NK-92 (cell line): ENCODE results near the gene PDGFRB.

Source experiments
- DNase-seq: peaks from one replicate; lab custom pipeline; 2025; ENCODE audit not compliant: unreplicated experiment; lab: John Stamatoyannopoulos, UW

The PDGFRB gene

DNA sequence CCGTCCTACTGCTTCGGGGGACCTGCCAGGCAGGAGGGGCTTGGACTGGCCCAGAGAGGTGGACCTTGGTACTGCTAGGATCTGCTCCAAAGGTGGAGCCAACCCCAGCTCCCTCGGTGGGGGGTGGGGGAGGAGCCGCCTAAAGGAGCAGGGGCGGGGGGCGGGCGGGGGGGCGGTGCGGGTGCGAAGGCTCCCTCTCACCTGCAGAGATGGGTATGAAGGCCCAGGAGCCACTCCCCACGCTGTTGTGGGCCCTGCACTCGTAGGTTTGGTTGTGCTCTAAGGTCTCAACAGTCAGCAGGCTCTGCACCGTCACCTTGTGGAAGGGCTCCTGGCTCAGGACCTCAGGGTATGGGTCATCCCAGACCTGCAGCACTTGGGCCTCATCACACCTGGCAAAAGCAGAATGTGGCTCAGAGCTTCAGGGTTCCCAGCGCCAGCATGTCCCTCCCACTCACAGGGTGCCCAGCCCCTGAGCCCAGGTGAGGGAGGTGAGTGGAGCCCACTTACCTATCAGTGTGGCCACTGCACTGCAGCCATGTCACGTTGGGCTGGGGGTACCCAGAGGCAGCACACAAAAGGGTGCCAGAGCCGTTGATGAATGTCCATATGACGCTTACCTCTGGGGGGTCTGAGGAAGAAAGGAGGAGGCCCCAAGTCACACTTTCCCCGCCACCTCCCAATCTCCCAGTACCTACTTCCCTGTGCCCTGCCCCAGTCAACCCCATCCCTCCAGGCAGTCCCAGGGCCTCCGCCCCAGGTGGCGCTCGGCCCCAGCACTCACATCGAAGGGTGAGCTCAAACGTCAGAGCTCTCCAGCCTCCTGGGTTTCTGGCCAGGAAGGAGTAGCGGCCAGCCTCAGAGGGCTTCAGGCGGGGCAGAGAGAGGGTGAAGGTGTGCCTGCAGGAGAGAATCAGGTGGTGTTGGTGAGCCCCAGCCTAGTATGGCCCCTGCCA lies 85.7 kb downstream of the PDGFRB start:
- no peak for DNase-seq

DNA sequence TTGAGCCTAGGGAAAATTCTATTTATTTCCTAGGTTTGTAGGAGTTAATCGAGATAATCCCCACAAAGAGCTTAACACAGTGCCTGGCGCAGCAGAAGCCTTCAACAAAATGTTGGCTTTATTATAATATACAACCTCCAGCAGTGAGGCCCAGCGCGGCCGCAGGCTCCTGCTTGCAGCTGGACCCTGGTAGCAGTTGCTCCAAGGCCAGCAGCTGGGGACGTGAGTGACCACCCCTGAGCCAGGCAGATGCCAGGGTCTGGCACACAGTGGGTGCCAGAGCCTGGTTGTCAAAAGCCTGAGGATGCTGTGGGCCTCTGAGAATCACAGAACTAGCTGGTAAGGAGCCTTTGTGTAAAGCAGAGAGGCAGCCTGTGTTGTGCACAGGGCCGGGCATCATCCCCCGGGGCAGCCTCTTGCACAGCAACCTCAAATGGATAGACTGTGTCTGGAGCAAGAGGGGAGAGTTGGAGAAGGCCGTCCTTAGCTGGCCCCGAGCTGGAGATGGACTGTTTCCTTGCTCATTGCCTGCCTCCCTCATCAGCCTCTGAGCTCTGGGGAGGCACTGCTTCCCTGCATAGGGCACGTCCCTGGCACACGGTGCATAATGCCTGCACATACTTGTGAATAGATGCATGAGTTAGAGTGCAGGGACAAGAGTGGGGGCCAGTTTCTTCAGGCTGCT lies 86.5 kb downstream of the PDGFRB start:
- DNase-seq, result no peak

DNA sequence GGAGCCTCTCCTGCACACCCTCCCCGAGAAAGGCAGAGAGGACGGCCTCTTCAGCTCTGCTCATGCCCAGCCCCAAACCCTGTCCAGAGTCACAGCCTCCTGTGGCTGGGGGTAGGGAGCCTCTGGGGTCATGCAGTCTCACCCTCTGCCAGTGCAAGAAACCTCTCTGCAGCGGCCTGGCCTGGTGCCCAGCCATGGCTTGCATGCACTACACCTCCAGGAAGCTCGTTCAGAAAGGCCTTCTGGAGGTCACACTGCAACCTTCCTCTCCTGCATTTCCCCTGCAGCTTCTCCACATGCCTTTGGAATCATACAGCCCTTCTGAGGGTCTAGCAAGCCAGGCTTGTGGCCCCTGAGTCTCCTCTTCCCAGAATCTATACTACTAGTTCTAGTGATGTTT lies 87.2 kb downstream of the PDGFRB start:
- no peak for DNase-seq

DNA sequence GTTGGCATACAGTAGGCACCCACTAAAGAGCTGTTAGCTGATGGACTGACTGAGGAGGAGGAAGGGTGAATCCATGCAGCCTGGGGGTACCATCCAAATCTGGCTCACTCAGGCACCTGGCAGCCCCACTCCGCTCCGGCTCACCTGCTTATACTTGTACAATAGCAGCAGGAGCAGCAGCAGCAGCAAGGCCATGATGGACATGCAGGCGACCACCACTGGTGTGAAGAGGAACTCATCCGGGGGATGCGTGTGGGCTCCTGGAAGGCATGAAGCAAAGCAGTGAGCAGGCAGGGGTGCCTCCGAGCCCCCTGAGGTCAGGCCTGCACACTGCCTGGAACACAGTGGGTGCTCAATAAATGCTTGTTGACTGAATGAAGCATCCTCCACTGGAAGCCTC lies 87.6 kb downstream of the PDGFRB start:
- DNase-seq, result no peak

DNA sequence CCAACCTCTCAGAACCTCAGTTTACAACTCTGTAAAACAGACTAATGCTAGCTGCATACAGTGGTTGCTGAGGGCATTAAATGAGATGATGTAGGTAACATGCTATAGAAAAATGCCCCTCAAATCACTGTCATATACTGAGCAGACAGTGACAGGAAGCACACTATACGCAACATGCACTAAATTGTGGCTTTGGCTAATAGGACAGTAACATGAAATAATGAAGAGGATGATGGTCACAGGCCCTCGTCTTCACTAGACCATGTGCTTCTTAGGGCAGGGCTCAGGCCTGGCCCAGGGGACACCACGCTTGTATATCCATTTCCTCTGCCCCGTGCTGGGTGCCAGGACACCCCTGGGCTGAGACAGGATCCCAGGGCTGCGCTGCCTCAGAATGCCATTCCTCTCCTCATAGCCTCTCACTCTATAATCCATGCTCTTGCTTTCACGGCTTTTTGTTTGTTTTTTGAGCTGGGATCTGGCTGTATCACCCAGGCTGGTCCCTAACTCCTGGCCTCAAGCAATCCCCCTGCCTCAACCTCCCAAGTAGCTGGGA lies 88.2 kb downstream of the PDGFRB start:
- DNase-seq, result no peak

DNA sequence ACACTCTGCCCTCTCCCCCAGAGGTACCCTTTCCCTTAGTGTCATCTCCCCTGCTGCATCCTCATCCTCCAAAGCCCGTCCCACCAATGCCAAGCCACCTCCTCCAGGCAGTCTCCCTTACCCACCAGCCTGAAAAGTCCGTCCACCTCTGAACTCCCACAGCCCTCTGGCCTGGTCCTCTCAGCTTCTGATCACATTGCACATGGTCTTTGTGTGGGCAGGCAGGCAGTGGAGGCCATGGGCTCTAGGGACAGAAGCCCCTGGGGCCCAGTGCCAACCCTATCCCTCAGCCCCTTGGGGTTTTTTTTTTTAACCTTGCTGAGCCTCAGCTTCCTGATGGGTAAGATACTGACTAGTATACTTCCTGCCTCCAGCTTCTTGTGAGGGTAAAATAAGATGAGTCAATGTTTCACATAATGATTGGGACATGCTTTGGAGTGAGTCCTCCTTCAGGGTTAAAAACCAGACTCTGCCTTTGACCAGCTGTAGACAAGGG lies 88.7 kb downstream of the PDGFRB start:
- no peak for DNase-seq

DNA sequence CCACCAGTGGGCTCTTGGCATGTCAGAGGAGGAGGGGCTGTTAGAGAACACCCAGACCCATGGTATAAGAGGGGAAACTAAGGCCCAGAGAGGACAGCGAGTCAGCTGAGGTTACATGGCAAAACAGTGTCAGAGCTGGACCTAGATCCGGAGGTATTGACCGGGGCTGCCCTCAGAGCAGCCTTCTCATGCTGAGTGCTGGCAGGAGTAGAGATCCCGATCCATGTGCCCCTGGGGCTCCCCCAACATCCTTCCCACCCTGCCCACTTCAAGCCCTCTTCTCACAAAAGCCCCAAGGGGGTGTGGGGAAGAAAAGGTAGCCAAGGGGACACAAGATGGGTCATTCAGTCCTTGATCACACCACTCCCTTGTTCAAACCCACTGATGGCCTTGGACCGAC lies 89.2 kb downstream of the PDGFRB start:
- no peak for DNase-seq

DNA sequence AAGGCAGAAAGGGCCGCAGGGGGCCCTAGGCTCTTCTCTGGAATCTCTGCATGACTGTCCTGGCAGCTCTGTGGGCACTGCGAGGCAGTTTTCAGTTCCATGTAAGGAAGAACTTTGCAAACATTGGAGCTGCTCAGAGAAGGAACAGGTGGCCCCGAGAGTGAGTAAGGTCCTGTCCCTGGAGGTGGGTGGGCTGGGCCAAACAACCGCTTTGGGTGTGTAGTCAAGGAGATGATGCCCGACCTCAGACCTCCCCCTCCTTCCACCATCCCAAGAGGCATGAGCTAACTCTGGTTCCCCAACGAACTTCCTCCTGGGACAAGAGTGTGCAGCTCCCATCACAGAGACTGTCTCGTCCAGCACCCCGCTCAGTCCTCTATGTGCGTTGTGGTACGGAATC lies 89.8 kb downstream of the PDGFRB start:
- DNase-seq, result no peak

DNA sequence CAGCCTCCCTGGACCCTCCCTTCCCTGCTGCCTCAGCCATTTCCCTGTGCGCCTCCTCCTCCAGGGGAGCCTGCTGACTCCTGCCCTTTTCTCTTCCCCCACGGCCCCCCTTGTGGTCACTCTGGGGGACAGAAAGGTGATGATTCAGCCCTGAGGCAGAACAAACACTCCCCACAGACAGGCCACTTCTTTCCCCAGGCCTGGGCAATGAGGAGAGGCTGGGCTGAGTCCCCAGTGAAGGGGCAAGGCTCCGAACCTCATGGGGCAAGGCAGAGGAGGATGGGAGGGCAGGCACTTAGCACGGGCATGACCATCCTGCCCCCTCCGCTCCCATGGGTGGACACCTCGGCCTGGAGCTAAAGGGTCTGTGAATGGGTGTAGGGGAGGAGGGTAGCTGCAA lies 90.3 kb downstream of the PDGFRB start:
- no peak for DNase-seq

DNA sequence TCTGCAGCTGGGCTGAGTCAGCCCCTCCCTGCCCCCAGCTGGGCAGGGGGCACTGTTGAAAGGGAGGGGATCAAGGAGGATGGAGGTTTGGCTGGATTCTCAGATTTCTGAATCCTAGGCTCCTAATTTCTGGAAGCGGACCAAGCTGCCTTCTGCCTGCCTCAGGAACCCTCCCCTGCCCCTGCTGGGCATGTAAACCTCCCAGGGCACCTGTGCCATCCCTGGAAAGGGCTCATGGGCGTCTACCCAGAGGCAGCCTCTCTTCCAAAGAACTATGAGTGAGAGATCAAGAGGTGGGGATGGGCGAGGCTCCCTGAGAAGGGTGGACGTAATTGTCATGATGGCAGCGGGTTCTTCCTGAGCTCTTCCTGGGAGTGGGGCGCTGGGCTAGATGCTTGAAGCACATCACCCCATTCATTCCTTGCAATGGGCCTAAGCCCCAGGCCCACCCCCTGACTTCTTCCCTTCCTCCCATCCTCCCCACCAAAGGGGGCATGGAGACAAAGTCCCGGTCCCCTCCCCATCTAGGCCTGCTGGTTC lies 90.9 kb downstream of the PDGFRB start:
- DNase-seq, result no peak
